ENCODE data around the gene MIER1.
"Not testable (repeated sequence)": the region's sequence is repeated elsewhere in the genome, so short reads cannot be mapped to it uniquely, and the experiment has no call there.

Gene MIER1

GRCh38 chr1:66924756-66925557 lies at the start of gene MIER1, which contains the start of gene DNAI4:
MIER1 (plus strand) TSS chr1:66924990; CDS start chr1:66925029, 39 bp downstream.
DNAI4 (minus strand) TSS chr1:66924856; CDS start chr1:66924831, 25 bp downstream.
- peak; percentile 99 for DNase-seq

- no peak for DNase-seq
Observed at GRCh38 chr1:66876664-66877063, 48.1 kb upstream of the MIER1 start.

GRCh38 chr1:66889030-66889429 lies 35.8 kb upstream of the MIER1 start:
- no peak for DNase-seq

GRCh38 chr1:66890621-66891020 lies 34.2 kb upstream of the MIER1 start:
- DNase-seq: no peak

- no peak for DNase-seq
Observed at GRCh38 chr1:66893712-66894111, 31.1 kb upstream of the MIER1 start.

GRCh38 chr1:66915203-66915602 lies 9.6 kb upstream of the MIER1 start:
- not testable (repeated sequence) for DNase-seq

- no peak for DNase-seq
Observed at GRCh38 chr1:66916320-66916719, 8.5 kb upstream of the MIER1 start.

GRCh38 chr1:66917476-66917875 lies 7.3 kb upstream of the MIER1 start:
- DNase-seq: no peak

GRCh38 chr1:66919063-66919462 lies 5.7 kb upstream of the MIER1 start:
- no peak for DNase-seq

- no peak for DNase-seq
Observed at GRCh38 chr1:66919828-66920227, 5.0 kb upstream of the MIER1 start.

GRCh38 chr1:66920543-66920942 lies 4.2 kb upstream of the MIER1 start:
- no peak for DNase-seq

- DNase-seq: no peak
Observed at GRCh38 chr1:66925558-66925910, 744 bp downstream of the MIER1 start.

GRCh38 chr1:66925944-66926343 lies 1.2 kb downstream of the MIER1 start:
- DNase-seq: no peak

GRCh38 chr1:66927528-66927927 lies 2.7 kb downstream of the MIER1 start:
- no peak for DNase-seq

GRCh38 chr1:66929146-66929688 lies 4.4 kb downstream of the MIER1 start:
- no peak for DNase-seq

GRCh38 chr1:66929691-66929998 lies 4.9 kb downstream of the MIER1 start:
- DNase-seq: no peak

- peak; percentile 98 for DNase-seq
Observed at GRCh38 chr1:66929999-66930822, 5.4 kb downstream of the MIER1 start.

- DNase-seq: no peak
Observed at GRCh38 chr1:66930823-66931174, 6.0 kb downstream of the MIER1 start.

- DNase-seq: peak; percentile 21
Observed at GRCh38 chr1:66931590-66931989, 6.8 kb downstream of the MIER1 start.

GRCh38 chr1:66932291-66932690 lies 7.5 kb downstream of the MIER1 start:
- DNase-seq: no peak

GRCh38 chr1:66933887-66934700 lies 9.3 kb downstream of the MIER1 start:
- DNase-seq: no peak

GRCh38 chr1:66937529-66938234 lies 12.9 kb downstream of the MIER1 start:
- DNase-seq: no peak

Data from eye (tissue), 1 donor.